SIG-M5 treated with dmso at 0.1 percent for 504 hours (cell line): ENCODE measurements around the gene CNBP.

Experiments used
- DNase-seq: peaks from one replicate; lab custom pipeline; 2025; ENCODE audit not compliant: unreplicated experiment; lab: John Stamatoyannopoulos, UW

Gene CNBP

DNA sequence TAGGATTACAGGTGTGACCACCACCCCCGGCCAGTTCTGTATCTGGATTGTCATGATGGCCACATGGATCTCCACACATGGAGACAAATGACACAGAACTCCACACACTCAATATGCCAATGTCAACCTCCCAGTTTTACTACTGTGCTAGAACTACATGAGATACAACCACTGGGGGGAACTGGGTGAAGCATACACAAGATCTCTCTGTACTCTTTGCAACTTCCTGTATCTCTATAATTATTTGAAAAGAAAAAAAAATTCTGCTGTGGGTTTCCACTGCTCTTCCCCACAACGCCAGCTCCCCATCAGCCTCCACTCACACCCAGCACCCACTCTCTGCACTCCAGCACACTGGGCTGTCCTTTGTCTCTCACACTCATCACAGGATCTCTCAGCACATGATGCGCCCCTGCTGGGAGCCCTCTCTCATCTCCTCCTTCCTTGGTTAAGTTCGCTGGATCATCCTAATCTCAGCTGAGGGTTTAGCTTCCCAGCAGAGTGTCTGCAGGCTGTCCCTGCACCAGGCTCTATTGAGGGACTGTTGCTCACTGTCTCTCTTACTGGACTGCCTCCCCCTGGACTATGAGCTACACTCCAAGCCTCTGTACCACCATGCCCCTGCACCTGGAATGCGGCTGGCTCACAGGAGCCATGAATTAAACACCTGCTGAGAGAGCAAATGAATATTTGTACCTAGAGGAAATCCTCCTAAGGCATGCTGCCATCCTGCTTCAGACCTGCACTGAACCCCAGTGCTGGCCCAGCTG lies 51.4 kb downstream of the CNBP start:
- no peak for DNase-seq

DNA sequence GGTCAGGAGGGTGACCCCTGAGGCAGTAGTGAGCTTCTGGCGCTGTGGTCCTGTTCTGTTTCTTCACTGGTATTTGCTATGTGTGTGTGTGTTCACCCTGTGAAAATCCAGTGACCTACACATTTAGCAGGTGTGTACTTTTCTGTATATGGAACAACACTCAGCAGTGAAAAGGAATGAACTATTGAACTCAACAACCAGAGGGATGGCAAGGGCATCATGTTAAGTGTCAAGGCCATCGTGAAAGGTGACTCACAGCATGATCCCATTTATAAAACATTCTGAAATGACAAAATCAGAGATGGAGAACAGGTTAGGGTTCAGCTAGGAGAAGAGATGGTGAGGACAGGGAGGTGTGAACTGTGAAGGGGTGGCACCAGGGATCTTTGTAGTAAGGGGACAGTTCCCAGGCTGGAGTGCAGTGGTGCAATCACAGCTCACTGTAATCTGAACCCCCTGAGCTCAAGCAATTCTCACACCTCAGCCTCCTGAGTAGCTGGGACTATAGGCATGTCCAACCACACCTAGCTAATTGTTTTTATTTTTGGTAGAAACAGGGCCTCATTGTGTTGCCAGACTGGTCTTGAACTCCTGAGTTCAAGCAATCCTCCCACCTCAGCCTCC lies 52.1 kb downstream of the CNBP start:
- DNase-seq, result no peak

DNA sequence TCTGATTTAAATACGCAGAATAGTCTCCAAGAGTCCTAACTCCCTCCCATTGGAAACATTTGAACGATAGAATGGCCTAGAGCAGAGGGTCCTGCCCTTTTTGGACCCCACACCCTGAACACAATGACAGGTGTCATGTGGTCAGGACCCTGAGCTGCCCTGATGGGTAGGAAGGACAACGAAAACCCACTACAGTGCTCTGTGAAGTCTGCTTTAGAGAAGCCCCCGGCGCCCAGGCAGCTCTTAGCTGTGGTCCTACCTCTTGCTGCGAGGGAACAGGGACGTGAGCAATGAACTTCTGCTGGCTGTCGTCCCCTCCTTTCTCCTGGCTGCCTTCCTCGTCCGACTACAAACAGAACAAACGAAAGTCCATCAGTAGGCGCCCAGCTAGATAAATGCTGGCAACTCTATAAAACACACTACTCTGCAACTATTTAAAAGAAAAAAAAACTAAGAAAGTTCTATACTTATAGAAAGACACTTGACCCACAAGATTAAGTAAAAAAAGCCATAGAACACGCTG lies 53.3 kb downstream of the CNBP start:
- no peak for DNase-seq

DNA sequence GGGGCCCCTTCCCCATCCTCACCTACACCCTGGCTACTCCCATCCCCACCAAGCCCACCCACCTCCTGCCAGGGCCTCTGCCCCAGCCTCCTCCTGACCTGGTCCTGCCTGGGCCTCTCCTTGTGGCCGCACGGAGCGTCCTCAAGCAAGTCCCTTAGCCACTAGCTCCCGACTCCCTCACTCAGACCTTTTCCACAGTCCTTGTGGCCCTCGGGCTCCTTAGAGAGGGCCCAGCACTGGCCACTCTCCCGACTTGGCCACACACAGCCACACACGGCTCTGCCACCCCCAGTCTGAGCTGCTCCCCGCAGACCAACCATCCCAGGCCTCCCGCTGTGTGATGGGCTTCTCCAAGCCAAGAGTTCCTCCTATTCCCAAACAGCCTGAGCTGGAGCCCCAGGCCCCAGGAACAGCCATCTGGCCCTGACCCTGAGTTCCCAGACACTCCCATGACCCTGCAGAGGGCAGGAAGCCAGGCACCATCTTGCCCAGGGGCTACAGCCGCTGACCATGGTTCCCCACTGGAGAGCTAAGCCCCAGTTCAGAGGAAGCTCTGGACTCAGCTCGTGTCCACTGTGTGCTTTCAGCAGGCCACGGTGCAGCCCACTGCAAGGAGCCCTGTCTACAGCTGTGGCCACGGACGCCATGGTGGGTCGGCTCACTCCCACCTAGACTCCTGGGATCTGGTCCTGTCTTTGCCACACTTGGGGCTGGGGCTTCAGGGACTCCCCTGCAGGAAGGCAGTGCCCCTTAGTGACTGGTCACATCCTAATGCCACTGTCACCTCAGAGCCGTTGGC lies 55.1 kb downstream of the CNBP start:
- no peak for DNase-seq

DNA sequence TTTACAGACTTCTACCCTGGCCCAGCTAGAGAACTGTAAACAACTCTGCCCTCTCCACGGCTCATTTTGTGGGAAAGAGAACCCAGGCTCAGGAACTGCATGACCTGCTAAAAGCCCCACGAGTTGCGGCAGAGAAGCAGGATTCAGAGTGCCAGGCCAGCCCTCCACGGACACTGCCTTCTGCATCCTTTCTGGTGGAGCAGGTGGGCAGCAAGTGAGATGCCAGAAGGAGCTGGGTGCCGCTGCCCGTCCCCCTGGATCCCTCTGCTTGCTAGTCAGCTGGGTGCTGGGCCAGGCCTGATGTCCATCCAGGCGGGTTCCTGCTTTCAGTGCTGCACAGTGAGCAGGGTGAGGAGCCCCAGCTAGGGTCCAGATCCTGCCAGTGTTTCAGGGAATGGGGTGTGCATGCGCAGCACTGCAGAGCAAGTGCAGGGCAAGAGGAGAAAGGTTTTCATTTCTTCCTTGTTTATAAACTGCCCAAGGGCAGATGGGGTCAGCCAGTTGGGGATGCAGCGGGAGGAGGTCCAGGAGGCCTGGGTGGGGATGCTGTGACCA lies 56.9 kb downstream of the CNBP start:
- no peak for DNase-seq

DNA sequence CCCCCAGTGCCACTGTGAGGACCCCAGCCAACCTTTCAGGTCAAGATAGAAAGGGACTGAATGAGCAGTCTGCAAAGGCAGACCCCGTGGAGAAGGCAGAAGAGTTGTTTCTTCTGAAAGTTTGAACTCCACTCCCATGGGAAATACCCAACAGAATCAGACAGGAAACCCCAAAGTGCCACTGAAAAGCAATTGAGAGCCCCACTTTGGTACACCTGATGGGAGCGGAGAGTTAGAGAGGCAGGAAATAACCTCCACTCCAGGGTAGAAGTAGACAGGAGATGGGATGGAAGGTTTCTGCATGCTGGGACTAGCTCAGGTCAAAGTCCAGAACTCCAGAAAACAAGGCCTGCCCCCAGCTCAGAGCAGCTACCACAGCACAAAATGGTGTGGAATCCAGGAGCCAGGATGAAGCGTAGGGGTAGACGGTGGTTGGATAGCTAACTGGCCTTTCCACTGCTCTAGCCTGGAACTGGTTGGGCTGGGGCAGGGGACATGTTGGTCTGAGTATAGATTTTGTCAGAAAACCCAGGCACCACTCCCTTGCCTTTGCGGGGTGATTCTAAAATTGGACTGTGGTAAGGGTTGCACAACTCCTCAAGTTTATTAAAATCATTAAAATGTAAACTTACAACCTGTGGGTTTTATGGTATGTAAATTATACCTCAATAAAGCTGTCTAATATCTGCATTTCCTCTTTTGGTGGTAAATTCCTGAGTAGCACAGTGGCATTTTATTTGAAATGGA lies 60.2 kb downstream of the CNBP start:
- peak; percentile 75 for DNase-seq

DNA sequence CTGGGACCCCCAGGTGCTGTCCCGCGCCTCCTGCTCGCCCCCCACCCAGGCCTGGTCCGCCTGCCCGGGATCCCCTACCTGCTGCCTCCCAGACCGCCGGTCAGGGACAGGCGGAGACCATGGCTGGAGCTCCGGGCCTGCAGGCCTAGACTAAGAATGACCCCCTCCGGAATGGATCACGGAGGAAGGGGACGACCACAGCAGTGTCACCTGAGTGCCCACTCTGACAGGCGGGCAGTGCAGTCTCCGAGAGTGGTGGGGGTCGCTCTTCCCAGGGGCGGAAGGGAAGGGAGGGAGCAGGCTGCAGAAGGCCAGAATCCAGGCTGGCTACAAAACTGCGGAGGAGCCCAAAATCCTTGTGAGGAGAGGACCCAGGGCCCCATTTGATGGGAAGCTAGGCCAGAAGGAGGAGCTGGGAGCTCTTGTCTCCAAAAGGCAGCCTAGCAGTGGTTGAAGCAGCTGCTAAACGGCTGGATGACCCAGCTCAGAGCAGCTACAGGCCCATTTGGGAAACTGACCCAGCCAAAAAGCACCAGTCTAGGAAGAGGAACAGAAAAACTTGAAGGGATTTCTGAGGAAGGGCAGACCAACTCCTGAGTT lies 61.2 kb downstream of the CNBP start:
- no peak for DNase-seq

DNA sequence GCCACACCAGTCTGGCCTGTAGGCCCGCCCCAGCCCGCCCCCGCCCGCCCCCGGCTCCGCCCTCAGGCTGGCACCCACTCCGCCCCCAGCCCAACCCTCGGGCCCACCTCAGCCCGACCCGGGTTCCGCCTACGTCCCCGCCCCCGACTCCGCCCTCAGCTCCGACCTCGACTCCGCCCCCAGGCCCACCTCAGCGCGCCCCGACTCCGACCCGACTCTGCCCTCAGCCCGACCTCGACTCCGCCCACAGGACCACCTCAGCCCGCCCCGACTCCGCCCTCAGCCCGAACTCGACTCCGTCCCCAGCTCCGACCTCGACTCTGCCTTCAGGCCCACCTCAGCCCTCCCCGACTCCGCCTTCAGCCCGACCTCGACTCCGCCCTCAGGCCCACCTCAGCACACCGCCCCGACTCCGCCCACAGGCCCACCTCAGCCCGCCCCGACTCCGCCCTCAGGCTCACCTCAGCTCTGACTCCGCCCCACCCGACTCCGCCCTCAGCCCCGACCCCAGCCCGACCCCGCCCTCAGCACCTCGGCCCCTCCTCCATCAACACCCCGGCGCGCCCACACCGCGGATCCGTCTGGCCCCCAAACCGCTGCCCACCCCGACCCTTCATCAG lies 61.8 kb downstream of the CNBP start, which contains the start of gene RAB43:
Gene RAB43, minus strand, starts transcription at position 13 of the 620 bp plus-strand sequence. CDS start 315 bp downstream, outside the sequence.
- DNase-seq, result peak; percentile 81

DNA sequence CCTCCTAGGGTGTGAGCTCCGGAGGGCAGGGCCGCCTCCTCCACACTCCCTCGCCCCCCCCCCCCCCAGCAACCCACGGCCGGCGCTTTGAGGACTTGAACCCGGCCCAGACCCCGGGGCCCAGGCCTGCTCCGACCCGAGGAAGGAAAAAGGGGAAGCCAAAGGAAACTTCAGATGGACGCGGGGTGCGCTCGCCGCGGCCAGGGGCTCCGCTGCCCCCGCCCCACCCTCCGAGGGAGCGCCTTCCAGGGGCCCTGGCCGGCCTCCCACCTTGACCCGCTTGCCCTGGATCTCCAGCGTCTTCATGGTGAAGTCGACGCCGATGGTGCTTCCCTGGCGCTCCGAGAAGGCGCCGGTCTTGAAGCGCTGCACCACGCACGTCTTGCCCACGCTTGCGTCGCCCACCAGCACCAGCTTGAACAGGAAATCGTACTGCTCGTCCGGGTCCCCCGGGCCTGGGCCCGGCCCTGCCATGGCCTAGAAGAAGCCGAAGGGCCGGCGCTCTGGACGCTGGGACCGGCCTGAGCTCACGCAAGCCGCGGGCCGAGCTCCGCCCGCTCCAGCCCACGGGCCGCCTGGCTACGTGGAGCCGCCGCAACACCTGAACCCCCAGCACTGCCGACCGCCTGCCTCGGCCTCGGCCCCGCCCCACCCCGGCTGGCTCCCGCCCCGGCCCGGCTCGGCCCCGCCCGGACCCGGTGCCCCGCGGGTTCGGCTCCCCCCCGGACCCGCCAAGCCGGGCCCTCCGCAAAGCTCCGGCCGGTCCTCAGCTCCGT lies 62.5 kb downstream of the CNBP start:
- DNase-seq, result peak; percentile 33

DNA sequence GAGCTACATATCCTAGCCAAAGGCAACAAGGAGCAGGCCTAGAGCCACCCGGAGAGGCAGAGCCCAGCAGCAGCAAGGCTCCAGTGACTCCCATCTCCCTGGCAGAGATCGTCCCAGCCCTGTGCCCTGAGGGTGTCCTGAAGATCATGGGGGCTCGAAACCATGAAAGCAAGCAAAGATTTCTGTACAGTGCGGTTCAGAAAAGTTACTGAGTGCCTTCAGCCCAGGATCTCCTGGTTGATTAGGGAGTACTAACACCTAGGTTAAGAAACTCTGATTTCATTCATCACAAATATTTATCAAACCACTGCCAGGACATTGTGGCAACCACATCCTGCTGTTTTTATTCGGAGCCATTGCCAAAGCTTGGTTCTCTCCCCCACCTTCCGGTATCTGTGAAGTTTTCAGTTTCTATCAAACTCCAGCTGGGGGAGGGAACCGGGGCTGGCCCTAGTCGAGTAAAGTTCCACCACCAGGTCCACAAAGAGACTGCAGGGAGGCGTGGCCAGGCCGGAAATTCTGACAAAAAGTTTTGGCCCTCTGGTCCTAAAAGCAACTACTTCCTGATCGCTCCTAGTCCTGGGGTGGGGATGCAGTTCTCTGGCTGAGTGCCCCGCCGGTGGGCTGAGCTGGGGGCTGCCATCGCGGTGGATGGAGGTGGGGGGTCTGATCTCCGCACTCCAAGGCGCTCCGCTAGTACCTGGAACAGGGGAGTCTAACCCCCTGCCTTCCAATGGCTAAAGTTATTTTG lies 63.3 kb downstream of the CNBP start:
- peak; percentile 98 for DNase-seq

DNA sequence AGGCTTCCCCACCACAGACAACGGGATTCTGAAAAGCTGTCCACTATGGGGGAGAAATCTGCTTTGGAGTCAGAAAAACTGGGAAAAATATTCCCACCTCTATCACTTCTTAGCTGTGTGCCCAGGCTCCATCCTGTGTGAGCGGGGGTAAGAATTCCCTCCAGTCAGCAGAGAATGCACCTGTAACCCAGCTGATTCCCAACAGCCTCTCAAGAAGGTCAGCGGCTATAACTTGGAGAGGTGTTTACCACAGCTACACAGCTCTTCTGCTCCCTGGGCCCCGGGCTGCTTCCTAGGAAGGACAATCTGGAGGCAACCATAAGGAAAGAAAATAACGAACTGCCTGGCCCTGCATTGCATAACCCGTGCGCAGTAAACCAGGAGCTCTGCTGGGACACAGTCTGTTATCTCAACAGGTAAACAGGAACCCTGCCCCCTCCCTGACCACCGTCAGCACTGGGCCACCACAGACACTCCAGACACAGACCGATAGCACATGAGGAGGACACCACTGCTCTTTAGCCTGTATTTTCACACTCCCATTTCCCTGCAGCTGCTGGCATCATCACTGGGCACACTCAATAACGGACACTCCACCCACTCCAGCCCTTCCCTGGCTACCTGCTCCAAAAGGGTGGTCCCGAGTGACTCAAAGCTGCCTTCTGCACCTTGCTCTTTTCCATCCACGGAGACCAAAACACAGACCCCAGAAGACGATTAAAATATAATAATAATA lies 64.2 kb downstream of the CNBP start:
- DNase-seq, result no peak

DNA sequence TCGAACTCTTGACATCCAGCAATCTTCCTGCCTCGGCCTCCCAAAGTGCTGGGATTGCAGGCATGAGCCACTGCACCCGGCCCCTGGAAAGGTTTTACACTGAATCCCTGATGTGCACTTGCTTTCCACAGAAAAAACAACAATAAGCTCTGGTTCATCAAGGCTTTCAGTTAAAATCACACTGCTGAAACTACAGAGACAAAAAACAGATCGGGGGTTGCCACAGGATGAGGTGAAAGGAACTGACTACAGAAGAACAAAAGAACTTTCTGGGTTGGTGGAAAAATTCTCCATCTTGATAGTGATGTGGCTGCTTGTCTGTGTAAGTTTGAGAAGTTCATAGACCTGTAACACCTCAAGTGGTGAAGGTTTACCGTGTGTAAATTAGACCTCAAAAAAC lies 65.0 kb downstream of the CNBP start:
- no peak for DNase-seq
